ENCODE measurements around the gene SLFN13.
A peak's percentile ranks its signal among the peaks of the same experiment; 100 is the strongest.

The SLFN13 gene

GRCh38 chr17:35448899-35449227, 297 bp upstream of the SLFN13 start:
- peak overlapping the region; percentile 84 for H3K4me3 ChIP-seq (replicated peaks; ENCODE audit: low read depth, low read length)
- no peak for TF ChIP-seq CTCF (IDR thresholded peaks at IDR 0.05; ENCODE audit: insufficient read depth, low read length, poor library complexity, severe bottlenecking)
- H3K36me3 ChIP-seq (ENCODE audit: control insufficient read depth, insufficient read depth, low read length) = peaks cover 3% of the 10 kb centered on the region
- DNase-seq (ENCODE audit: extremely low read depth, insufficient read length) = no peak
- H3K27me3 ChIP-seq (replicated peaks; ENCODE audit: control insufficient read depth, insufficient read depth, low read length) = no peaks in the 10 kb centered on the region

- TF ChIP-seq CTCF (IDR thresholded peaks at IDR 0.05; ENCODE audit: insufficient read depth, low read length, poor library complexity, severe bottlenecking) = no peak
- DNase-seq (ENCODE audit: extremely low read depth, insufficient read length) = no peak
- H3K36me3 ChIP-seq (ENCODE audit: control insufficient read depth, insufficient read depth, low read length) = peaks cover 3% of the 10 kb centered on the region
- H3K4me3 ChIP-seq (replicated peaks; ENCODE audit: low read depth, low read length) = peak overlapping the region; percentile 84
- no peaks in the 10 kb centered on the region for H3K27me3 ChIP-seq (replicated peaks; ENCODE audit: control insufficient read depth, insufficient read depth, low read length)
Measured at GRCh38 chr17:35447499-35447898, 1.1 kb downstream of the SLFN13 start.

- H3K27me3 ChIP-seq (replicated peaks; ENCODE audit: control insufficient read depth, insufficient read depth, low read length) = no peaks in the 10 kb centered on the region
- no peak for TF ChIP-seq CTCF (IDR thresholded peaks at IDR 0.05; ENCODE audit: insufficient read depth, low read length, poor library complexity, severe bottlenecking)
- H3K4me3 ChIP-seq (replicated peaks; ENCODE audit: low read depth, low read length) = no peak overlapping the region
- H3K36me3 ChIP-seq (ENCODE audit: control insufficient read depth, insufficient read depth, low read length) = no peaks in the 10 kb centered on the region
- no peak for DNase-seq (ENCODE audit: extremely low read depth, insufficient read length)
Measured at GRCh38 chr17:35438433-35438832, 10.1 kb downstream of the SLFN13 start.

GRCh38 chr17:35433075-35433894, 15.3 kb downstream of the SLFN13 start:
- TF ChIP-seq CTCF (IDR thresholded peaks at IDR 0.05; ENCODE audit: insufficient read depth, low read length, poor library complexity, severe bottlenecking) = no peak
- no peaks in the 10 kb centered on the region for H3K27me3 ChIP-seq (replicated peaks; ENCODE audit: control insufficient read depth, insufficient read depth, low read length)
- peak; percentile 16 for DNase-seq (ENCODE audit: extremely low read depth, insufficient read length)
- peak overlapping the region; percentile 73 for H3K4me3 ChIP-seq (replicated peaks; ENCODE audit: low read depth, low read length)
- no peaks in the 10 kb centered on the region for H3K36me3 ChIP-seq (ENCODE audit: control insufficient read depth, insufficient read depth, low read length)

- no peak for TF ChIP-seq CTCF (IDR thresholded peaks at IDR 0.05; ENCODE audit: insufficient read depth, low read length, poor library complexity, severe bottlenecking)
- no peaks in the 10 kb centered on the region for H3K36me3 ChIP-seq (ENCODE audit: control insufficient read depth, insufficient read depth, low read length)
- peak; percentile 44 for DNase-seq (ENCODE audit: extremely low read depth, insufficient read length)
- H3K4me3 ChIP-seq (replicated peaks; ENCODE audit: low read depth, low read length) = peak within 1 kb of the TSS; percentile 73
- H3K27me3 ChIP-seq (replicated peaks; ENCODE audit: control insufficient read depth, insufficient read depth, low read length) = no peaks in the 10 kb centered on the region
Measured at GRCh38 chr17:35432176-35433074, 16.1 kb downstream of the SLFN13 start, which contains the start of gene SLFN12. TSS of gene SLFN12 (minus strand) at chr17:35432500. CDS start at chr17:35423028, 9,472 bp downstream.
